Thyroid gland (tissue), 4 donors: ENCODE results near the gene C12orf76.

Experiments
- CTCF ChIP-seq, 6 experiments: fragments of 200-600 bp in 3 of 6; fragments of 450-650 bp in 3 of 6; sonication (generic) in 3 of 6; IDR thresholded peaks; one replicate each; pipeline ENCODE4 v1.5.1; 2016 to 2019; ENCODE audit warnings: antibody characterized with exemption in 6 of 6, mild to moderate bottlenecking in 2 of 6, inconsistent platforms in 1 of 6, moderate library complexity in 1 of 6
- POLR2A ChIP-seq, 2 donors: fragments of 450-650 bp; IDR thresholded peaks; one replicate each; pipeline ENCODE4 v1.6.1; 2017; ENCODE audit warnings: antibody characterized with exemption in 2 of 2, mild to moderate bottlenecking in 2 of 2, moderate library complexity in 1 of 2

GRCh38 chr12:109994401-109995175 lies 53.7 kb downstream of the C12orf76 start:
- TF ChIP-seq CTCF (IDR thresholded peaks at IDR 0.05): no peak
- TF ChIP-seq POLR2A (IDR thresholded peaks at IDR 0.05): no peak
